C4-2B (cell line): ENCODE measurements around the gene BORCS6.
A peak's percentile ranks its signal among the peaks of the same experiment; 100 is the strongest.

Experiments used
- H3K27ac ChIP-seq: fragments of 450-650 bp; 2 replicates; pipeline ENCODE4 v1.5.1; 2017
- ZFX ChIP-seq: fragments of 450-650 bp; IDR thresholded peaks from 2 replicates; pipeline ENCODE4 v1.6.1; 2017
- TF ChIP-seq, protein P1 (sequence below): fragments of 450-650 bp; conservative IDR thresholded peaks from 2 replicates; pipeline ENCODE4 v1.5.1; 2017; ENCODE audit warnings: mild to moderate bottlenecking

The BORCS6 gene

GRCh38 chr17:8153525-8153956 lies 36.4 kb downstream of the BORCS6 start:
- peak overlapping the region; percentile 76 for H3K27ac ChIP-seq
- no peak for TF ChIP-seq ZFX
- TF ChIP-seq, protein P1, sequence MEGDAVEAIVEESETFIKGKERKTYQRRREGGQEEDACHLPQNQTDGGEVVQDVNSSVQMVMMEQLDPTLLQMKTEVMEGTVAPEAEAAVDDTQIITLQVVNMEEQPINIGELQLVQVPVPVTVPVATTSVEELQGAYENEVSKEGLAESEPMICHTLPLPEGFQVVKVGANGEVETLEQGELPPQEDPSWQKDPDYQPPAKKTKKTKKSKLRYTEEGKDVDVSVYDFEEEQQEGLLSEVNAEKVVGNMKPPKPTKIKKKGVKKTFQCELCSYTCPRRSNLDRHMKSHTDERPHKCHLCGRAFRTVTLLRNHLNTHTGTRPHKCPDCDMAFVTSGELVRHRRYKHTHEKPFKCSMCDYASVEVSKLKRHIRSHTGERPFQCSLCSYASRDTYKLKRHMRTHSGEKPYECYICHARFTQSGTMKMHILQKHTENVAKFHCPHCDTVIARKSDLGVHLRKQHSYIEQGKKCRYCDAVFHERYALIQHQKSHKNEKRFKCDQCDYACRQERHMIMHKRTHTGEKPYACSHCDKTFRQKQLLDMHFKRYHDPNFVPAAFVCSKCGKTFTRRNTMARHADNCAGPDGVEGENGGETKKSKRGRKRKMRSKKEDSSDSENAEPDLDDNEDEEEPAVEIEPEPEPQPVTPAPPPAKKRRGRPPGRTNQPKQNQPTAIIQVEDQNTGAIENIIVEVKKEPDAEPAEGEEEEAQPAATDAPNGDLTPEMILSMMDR = no peak

DNA sequence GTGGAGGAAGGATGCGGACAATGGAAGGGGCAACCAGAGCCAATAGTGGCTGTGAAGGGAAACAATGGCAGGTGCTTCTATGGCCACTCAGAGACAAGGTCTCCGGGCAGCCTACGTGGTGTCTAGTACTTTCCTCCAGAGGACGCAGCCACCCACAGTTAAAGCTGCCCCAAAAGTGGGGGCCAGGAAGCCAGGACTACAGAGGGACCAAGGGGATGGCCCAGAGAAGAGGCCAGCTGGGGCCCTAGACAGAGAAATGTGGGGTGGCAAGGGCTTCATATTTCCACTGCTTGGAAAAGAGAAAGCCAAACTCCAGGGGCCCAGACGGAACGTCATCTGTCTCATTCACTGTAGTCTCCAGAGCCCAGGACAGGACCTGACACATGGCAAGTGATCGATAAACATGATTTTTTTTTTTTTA lies 36.9 kb downstream of the BORCS6 start:
- TF ChIP-seq, protein P1 = no peak
- TF ChIP-seq ZFX = no peak
- peak overlapping the region; percentile 76 for H3K27ac ChIP-seq

DNA sequence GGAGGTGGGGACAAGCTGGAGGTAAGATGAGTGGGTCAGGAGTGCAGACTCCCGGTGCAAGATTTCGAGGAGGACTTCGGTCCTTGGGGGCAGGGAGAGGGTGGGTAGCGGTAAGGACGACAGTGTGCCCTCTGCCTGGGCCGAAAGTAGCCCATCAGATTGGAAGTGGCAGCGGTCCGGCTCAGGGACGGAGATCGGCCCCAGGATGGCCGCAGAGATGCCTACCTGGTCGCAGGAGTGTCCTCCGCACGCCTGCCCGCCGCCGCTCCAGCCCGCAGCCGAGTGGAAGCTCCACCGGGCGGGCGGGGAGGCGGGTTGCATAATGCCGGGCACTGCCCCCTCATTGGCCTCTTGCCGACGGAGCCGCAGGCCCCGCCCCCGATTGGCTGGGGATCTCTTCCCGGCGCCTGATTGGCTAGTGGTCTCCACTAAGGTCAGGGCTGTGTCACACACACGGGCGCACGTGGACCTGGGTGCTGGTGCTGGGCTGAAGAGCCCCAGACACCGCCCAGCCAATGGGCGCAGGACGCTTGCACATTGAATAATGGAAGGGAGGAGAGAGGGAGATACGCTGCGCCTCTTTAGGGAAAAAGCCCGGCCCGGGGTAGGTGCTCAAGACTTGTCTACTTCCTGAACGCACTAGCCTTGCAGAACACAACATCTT lies 37.7 kb downstream of the BORCS6 start, which contains the start of gene PER1:
TSS of gene PER1 (minus strand) at position 293 of the 664 bp plus-strand sequence. CDS start 1,698 bp downstream, outside the sequence.
- H3K27ac ChIP-seq = peak within 1 kb of the TSS; percentile 76
- TF ChIP-seq ZFX = no peak
- TF ChIP-seq, protein P1 = no peak

- H3K27ac ChIP-seq = peak overlapping the region; percentile 76
- TF ChIP-seq ZFX = no peak
- TF ChIP-seq, protein P1 = no peak
Measured at GRCh38 chr17:8151641-8152111, 38.3 kb downstream of the BORCS6 start.

GRCh38 chr17:8151120-8151640 lies 38.8 kb downstream of the BORCS6 start:
- no peak for TF ChIP-seq ZFX
- TF ChIP-seq, protein P1 = no peak
- H3K27ac ChIP-seq = peak overlapping the region; percentile 76

GRCh38 chr17:8150194-8151119 lies 39.5 kb downstream of the BORCS6 start:
- TF ChIP-seq, protein P1 = no peak
- TF ChIP-seq ZFX = no peak
- peak overlapping the region; percentile 76 for H3K27ac ChIP-seq
